GM18499 (cell line): ENCODE data around the gene TRAF1.
A peak's percentile ranks its signal among the peaks of the same experiment; 100 is the strongest.
"Not testable (repeated sequence)": the region's sequence is repeated elsewhere in the genome, so short reads cannot be mapped to it uniquely, and the experiment has no call there.

ENCODE experiments used
- ATAC-seq: cut with Tn5 transposase; IDR thresholded peaks from one replicate; pipeline ENCODE4 v1.9.1; 2021; ENCODE audit warnings: moderate number of reproducible peaks; ENCODE audit not compliant: insufficient read depth, unreplicated experiment

The TRAF1 gene

GRCh38 chr9:120926397-120926928, at the start of gene TRAF1:
Gene TRAF1 (minus strand): TSS chr9:120926796. CDS start chr9:120926075, 721 bp downstream.
- peak; percentile 13 for ATAC-seq

GRCh38 chr9:120974921-120975320, 48.3 kb upstream of the TRAF1 start:
- no peak for ATAC-seq

- ATAC-seq, result no peak
These were observed 47.6 kb upstream of the TRAF1 start for GRCh38 chr9:120974181-120974580.

GRCh38 chr9:120971938-120972337, 45.3 kb upstream of the TRAF1 start:
- ATAC-seq, result no peak

GRCh38 chr9:120971471-120971870, 44.9 kb upstream of the TRAF1 start:
- not testable (repeated sequence) for ATAC-seq

- no peak for ATAC-seq
These were observed 43.6 kb upstream of the TRAF1 start for GRCh38 chr9:120970244-120970643.

- no peak for ATAC-seq
These were observed 39.4 kb upstream of the TRAF1 start for GRCh38 chr9:120966013-120966369.

GRCh38 chr9:120965344-120966012, 38.9 kb upstream of the TRAF1 start:
- no peak for ATAC-seq

- ATAC-seq, result no peak
These were observed 35.3 kb upstream of the TRAF1 start for GRCh38 chr9:120961936-120962335.

GRCh38 chr9:120960001-120960400, 33.4 kb upstream of the TRAF1 start:
- ATAC-seq, result no peak

- ATAC-seq, result no peak
These were observed 30.3 kb upstream of the TRAF1 start for GRCh38 chr9:120956862-120957261.

GRCh38 chr9:120951960-120952618, 25.5 kb upstream of the TRAF1 start:
- no peak for ATAC-seq

GRCh38 chr9:120950421-120951388, 24.1 kb upstream of the TRAF1 start:
- no peak for ATAC-seq

GRCh38 chr9:120949290-120949689, 22.7 kb upstream of the TRAF1 start:
- ATAC-seq, result no peak

- no peak for ATAC-seq
These were observed 22.2 kb upstream of the TRAF1 start for GRCh38 chr9:120948824-120949223.

- no peak for ATAC-seq
These were observed 20.6 kb upstream of the TRAF1 start for GRCh38 chr9:120947222-120947621.

- no peak for ATAC-seq
These were observed 19.7 kb upstream of the TRAF1 start for GRCh38 chr9:120946259-120946658.

- no peak for ATAC-seq
These were observed 18.4 kb upstream of the TRAF1 start for GRCh38 chr9:120944948-120945347.

GRCh38 chr9:120944434-120944843, 17.8 kb upstream of the TRAF1 start:
- peak; percentile 91 for ATAC-seq

- ATAC-seq, result no peak
These were observed 15.8 kb upstream of the TRAF1 start for GRCh38 chr9:120942186-120943001.
